ENCODE measurements around the gene CCDC167. TPM values are rescaled to one million over a fixed set of nuclear protein-coding genes. Genes with fewer than 3 reads are reported as not detected.

The CCDC167 gene
- total RNA-seq, 2 experiments from 2014 or later, result 64.0 to 69.4 TPM

DNA sequence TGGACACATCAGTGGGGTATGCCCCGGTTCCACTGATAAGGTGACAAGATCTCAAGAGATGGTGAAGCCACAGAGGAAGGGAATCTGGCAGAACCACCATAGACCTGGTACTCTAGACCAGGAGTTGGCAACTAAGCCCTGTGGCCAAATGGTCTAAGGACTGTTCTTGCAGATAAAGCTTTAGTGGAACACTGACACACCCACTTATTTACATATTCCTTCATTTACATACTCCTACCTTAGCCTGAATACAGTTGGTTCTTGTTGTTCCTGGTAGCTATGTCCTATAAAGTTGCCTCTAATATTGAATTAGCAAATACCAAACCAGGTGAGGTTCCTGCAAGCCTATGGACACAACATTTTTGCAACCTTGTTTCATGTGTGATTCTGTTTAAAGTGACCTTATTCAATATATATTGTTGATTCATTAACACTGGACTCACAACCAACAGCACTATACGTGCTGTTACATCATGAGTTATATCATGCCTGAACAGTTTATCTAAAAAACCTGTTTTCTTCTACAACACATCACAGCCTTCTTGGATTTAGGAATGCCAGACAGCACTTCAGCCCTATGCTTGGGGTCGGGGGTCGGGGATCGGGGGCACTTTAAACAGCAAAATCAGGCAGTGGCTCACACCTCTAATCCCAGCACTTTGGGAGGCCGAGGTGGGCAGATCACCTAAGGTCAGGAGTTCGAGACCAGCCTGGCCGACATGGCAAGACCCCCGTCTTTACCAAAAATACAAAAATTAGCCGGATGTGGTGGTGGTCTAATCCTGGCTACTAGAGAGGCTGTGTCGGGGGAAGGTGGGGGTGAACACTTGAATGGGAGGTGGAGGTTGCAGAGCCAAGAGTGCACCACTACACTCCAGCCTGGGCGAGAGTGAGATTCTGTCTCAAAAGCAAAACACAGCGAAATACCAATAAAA, 2.5 kb downstream of the CCDC167 start:
- Mint-ChIP-seq H3K27ac (peak overlapping the region; percentile 60), H3K9me3 (ENCODE audit: insufficient read depth) (no peaks in the 10 kb centered on the region), H3K36me3 (ENCODE audit: low read depth) (peaks cover 18% of the 10 kb centered on the region), H3K4me1 (ENCODE audit: low read depth) (peaks cover 67% of the 10 kb centered on the region), H3K4me3 (no peak overlapping the region), H3K27me3 (ENCODE audit: low read depth) (no peaks in the 10 kb centered on the region)
- CTCF ChIA-PET, result interaction anchor here (1.0 kb wide), 3 partner anchors 19 to 26 kb away, joined by 3 read pairs; no protein-coding TSS in a partner anchor
- no peak for ATAC-seq
- DNase-seq, result no peak
- POLR2A ChIA-PET, result interaction anchor here (1.4 kb wide), 1 partner anchor 20 kb away, joined by 4 read pairs; no protein-coding TSS in a partner anchor

DNA sequence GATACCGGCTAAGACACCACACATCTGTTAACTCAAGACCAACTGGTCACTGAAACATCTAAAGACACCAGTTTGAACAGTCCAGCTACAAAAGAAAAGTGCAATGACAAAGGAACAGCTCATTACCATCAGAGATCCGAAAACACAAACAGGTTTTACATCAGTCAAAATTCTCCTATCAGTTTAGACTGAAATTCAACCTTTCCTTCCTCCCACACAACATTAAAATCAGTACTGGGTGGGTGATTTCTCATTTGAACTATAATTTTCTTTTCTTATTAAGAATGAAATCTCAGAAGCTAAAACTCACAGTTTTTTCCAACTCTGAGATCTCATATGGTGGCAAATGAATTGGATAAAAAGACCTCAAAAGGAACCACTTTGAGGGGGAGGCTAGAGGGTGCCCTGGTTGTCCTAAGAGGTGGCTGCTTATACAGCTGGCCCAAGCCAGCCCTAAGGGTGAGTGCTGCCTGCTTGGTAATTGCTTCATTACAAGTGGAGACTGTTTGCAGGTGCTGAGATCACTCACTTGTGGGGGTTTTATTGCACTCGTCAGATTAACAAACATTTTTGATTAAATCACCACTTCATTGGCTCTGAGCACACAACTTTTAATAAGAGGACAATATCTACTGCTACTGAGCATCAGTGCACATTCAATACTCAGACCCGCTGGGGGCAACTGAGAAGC, 4.3 kb downstream of the CCDC167 start:
- Mint-ChIP-seq H3K9me3 (ENCODE audit: insufficient read depth) (no peaks in the 10 kb centered on the region), H3K27ac (no peak overlapping the region), H3K36me3 (ENCODE audit: low read depth) (peaks cover 18% of the 10 kb centered on the region), H3K27me3 (ENCODE audit: low read depth) (no peaks in the 10 kb centered on the region), H3K4me1 (ENCODE audit: low read depth) (peaks cover 63% of the 10 kb centered on the region), H3K4me3 (no peak overlapping the region)
- CTCF ChIA-PET, result interaction anchor here (1.6 to 1.9 kb wide), 3 partner anchors 21 to 72 kb away, joined by 3 to 6 read pairs (median 4); no protein-coding TSS in a partner anchor
- no peak for ATAC-seq
- no peak for DNase-seq
- POLR2A ChIA-PET, result interaction anchor here (0.5 to 1.9 kb wide), 4 partner anchors 21 to 203 kb away, joined by 3 to 9 read pairs (median 4); partner anchors contain the start of gene CMTR1

DNA sequence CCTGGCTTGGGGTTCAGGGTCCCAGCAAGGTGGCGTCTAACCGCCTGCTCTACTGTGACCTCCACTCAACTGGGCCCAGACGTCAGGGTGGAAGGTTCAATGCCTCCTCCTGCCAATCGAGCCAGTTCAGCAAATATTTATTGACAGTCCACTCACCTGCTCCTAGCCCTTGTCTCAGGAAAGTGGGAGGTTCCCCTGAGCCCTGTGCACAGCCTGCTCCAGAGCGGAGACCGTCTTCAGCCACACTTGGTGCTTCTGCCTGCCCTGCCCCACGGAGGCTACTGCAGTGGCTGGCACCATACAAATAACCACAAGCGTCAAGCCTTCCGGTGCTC, 6.1 kb downstream of the CCDC167 start:
- H3K36me3 Mint-ChIP-seq (ENCODE audit: low read depth), result peaks cover 13% of the 10 kb centered on the region
- H3K9me3 Mint-ChIP-seq (ENCODE audit: insufficient read depth), result no peaks in the 10 kb centered on the region
- no peak overlapping the region for H3K4me3 Mint-ChIP-seq
- DNase-seq (no peak), ATAC-seq (no peak)
- H3K27me3 Mint-ChIP-seq (ENCODE audit: low read depth), result no peaks in the 10 kb centered on the region
- peaks cover 60% of the 10 kb centered on the region for H3K4me1 Mint-ChIP-seq (ENCODE audit: low read depth)
- no peak overlapping the region for H3K27ac Mint-ChIP-seq
- ChIA-PET CTCF (no interaction called here), POLR2A (no interaction called here)

DNA sequence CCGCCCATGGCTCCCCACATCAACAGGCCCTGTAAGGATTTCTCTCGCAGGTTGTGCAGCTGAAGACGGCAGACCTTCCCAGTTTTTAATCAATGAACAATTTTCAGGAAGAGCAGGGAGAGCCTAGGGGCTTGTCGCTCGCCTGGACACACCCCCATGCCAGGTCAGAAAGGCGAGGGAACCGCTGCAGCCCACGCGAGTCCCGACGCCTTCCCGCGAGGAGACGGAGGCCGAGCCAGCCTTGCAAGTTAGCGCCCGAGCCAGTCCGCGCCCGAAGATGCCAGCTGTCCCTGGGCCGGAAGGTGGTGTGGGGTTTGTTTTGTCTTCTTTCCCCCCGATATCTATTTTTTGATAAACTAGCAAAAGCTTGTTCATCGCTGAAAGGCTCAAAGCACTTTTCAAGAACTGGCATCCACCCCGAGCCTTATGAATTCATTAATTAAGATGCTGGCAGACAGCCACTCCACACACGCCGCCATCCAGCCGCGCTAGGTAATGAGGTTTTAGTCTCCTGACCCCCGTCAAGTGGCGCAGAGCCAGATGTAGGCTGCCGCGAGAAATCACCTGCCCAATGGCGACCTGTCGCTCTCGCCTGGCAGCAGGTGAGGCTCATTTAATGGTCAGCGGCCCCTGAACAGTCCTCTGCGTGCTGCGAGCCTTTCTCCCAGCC, 6.6 kb downstream of the CCDC167 start:
- ATAC-seq (no peak), DNase-seq (no peak)
- no peaks in the 10 kb centered on the region for H3K9me3 Mint-ChIP-seq (ENCODE audit: insufficient read depth)
- CTCF ChIA-PET, result interaction anchor here (0.6 to 3.1 kb wide), 3 partner anchors 9 to 72 kb away, joined by 3 to 13 read pairs (median 12); no protein-coding TSS in a partner anchor
- peaks cover 12% of the 10 kb centered on the region for H3K36me3 Mint-ChIP-seq (ENCODE audit: low read depth)
- H3K27ac Mint-ChIP-seq, result no peak overlapping the region
- POLR2A ChIA-PET, result no interaction called here
- peaks cover 57% of the 10 kb centered on the region for H3K4me1 Mint-ChIP-seq (ENCODE audit: low read depth)
- H3K4me3 Mint-ChIP-seq, result no peak overlapping the region
- no peaks in the 10 kb centered on the region for H3K27me3 Mint-ChIP-seq (ENCODE audit: low read depth)

DNA sequence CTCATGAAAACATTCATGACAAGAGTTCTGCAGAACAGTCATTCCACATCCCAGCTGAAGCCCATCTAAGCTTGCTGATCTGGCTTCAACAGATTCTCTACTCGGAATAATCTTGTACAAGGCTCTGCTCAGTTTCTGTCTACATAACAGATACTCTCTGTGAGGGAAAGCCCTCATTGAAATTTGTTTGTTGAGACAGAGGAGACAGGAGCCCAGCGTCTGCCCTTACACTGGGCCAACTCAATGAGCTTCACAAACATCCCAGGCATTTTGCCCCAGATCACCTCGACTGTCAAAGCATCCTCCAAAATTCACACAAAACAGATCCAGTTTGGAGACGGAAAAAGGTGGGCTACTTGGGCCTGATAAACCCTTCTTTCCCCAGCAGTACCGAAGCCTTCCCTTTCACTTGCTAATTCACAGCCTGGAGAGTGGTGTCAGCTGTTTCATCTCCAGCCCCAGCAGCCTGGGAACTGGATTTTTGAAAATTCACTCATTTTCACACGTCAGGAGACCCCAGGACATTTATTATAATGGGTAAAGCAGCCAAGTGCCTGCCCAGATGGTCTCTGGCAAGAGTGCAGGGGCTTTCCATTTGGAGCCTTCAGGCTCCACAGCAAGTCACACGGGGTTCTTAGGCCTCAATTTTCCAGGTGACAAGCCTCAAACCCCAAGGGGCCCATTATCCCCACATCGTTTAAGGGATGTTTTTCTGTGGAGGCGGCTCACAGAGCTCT, 7.3 kb downstream of the CCDC167 start:
- POLR2A ChIA-PET, result interaction anchor here (0.9 to 2.5 kb wide), 3 partner anchors 9 to 24 kb away, joined by 3 to 12 read pairs (median 11); no protein-coding TSS in a partner anchor
- CTCF ChIA-PET, result interaction anchor here (0.6 to 3.1 kb wide), 6 partner anchors 9 to 200 kb away, joined by 3 to 13 read pairs (median 6); no protein-coding TSS in a partner anchor
- peaks cover 51% of the 10 kb centered on the region for H3K4me1 Mint-ChIP-seq (ENCODE audit: low read depth)

DNA sequence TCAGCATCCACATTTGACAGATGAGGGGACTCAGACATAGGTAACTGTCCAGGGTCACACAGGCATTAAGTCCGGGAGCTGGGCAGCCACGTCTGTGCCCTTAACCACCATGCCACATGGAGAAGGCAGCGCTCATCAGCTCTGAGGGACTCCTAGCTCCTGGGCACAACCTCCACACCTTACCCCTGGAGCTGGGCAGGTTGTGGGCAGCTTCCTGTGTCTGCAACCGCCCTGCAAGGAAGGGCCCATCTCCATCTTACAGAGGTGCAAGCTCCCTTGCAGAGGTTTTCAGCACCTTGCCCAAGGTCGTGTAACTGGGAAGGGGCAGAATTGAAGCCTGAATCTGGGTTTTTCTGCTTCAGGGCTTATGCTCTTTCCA, 7.9 kb downstream of the CCDC167 start:
- peaks cover 9% of the 10 kb centered on the region for H3K36me3 Mint-ChIP-seq (ENCODE audit: low read depth)
- no peak overlapping the region for H3K27ac Mint-ChIP-seq
- ChIA-PET POLR2A (interaction anchor here (0.6 to 2.5 kb wide), 4 partner anchors 10 to 1282 kb away, joined by 3 to 12 read pairs (median 7); no protein-coding TSS in a partner anchor), CTCF (interaction anchor here (1.1 to 3.1 kb wide), 6 partner anchors 10 to 201 kb away, joined by 3 to 13 read pairs (median 6); no protein-coding TSS in a partner anchor)
- H3K4me1 Mint-ChIP-seq (ENCODE audit: low read depth), result peaks cover 48% of the 10 kb centered on the region
- DNase-seq, result no peak
- no peak overlapping the region for H3K4me3 Mint-ChIP-seq
- no peaks in the 10 kb centered on the region for H3K27me3 Mint-ChIP-seq (ENCODE audit: low read depth)
- no peaks in the 10 kb centered on the region for H3K9me3 Mint-ChIP-seq (ENCODE audit: insufficient read depth)
- ATAC-seq, result no peak

More for the DNA sequence above, 7.3 kb downstream of the CCDC167 start:
- no peak overlapping the region for H3K4me3 Mint-ChIP-seq
- ATAC-seq (no peak), DNase-seq (no peak)
- H3K9me3 Mint-ChIP-seq (ENCODE audit: insufficient read depth), result no peaks in the 10 kb centered on the region
- H3K27me3 Mint-ChIP-seq (ENCODE audit: low read depth), result no peaks in the 10 kb centered on the region
- H3K36me3 Mint-ChIP-seq (ENCODE audit: low read depth), result peaks cover 9% of the 10 kb centered on the region
- no peak overlapping the region for H3K27ac Mint-ChIP-seq

DNA sequence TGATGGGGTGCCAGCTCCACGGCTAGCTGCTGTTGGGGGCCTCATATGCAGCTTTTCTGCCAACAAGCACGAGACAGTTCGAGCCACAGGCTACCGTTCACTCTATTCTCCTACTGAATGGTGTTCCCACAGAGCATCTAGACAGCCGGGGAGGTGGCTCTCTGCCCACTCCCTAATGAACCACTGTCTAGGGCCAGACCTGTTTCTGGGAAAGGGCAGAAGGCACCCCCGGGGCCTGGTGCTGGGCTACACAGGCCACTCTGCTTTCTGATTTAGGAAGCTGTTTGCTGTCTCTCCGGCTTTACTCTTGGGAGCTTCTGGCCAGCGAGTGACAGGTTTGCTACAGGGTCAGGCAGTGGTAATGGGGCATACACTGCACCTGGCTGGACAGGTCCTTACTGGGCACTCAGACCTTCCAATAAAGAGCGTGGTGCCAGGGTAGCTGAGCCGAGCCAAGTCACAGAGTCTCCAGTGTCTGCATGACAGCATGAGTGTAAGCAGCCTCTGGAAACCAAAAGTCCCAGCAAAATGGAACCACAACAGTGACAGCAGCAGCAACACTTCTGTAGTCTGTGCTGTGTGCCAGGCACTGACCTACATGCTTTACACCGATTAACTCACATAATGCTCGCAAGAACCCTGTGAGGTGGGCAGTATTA, 8.4 kb downstream of the CCDC167 start:
- Mint-ChIP-seq H3K27ac (no peak overlapping the region), H3K27me3 (ENCODE audit: low read depth) (no peaks in the 10 kb centered on the region), H3K4me3 (no peak overlapping the region), H3K4me1 (ENCODE audit: low read depth) (peaks cover 45% of the 10 kb centered on the region), H3K9me3 (ENCODE audit: insufficient read depth) (no peaks in the 10 kb centered on the region), H3K36me3 (ENCODE audit: low read depth) (peaks cover 10% of the 10 kb centered on the region)
- no peak for DNase-seq
- CTCF ChIA-PET, result interaction anchor here (1.1 to 3.1 kb wide), 6 partner anchors 11 to 201 kb away, joined by 3 to 13 read pairs (median 6); no protein-coding TSS in a partner anchor
- POLR2A ChIA-PET, result interaction anchor here (0.6 to 2.5 kb wide), 5 partner anchors 10 to 1282 kb away, joined by 3 to 12 read pairs (median 3); no protein-coding TSS in a partner anchor
- ATAC-seq, result no peak

DNA sequence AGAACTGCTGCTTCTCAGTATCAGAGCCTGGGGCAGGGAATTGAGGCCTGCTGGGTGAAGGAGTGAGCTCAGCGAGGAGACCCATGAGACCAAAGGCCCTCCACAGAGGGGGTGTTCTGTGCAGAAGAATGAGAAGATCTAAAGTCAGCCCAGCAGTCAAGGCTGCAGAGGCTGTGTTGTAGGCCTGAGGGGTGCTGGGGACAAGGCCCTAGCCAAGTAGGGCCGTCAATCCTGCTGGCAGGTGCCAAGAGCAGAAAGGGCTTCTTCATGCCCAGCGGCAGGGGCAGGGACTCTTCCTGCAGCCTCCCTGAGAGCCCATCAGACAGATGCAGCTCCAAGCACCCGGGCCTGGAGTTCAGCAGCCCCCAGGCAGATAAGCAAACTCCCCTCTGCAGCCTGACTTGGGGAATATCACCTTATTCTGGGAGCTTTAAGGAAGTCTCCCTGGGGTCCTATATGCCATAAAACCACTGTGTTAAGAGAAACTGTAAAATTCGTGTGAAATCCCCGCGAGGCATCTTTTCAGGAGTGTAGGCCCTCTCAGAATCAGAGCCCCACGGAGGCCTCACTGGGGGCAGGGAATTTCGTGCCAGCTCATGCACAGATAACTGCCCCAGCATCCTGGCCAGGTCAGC, 9.0 kb downstream of the CCDC167 start:
- CTCF ChIA-PET, result interaction anchor here (1.5 to 3.1 kb wide), 3 partner anchors 11 to 68 kb away, joined by 5 to 12 read pairs (median 7); no protein-coding TSS in a partner anchor
- H3K4me3 Mint-ChIP-seq, result no peak overlapping the region
- no peaks in the 10 kb centered on the region for H3K27me3 Mint-ChIP-seq (ENCODE audit: low read depth)
- H3K4me1 Mint-ChIP-seq (ENCODE audit: low read depth), result peaks cover 42% of the 10 kb centered on the region
- ATAC-seq (no peak), DNase-seq (no peak)
- H3K36me3 Mint-ChIP-seq (ENCODE audit: low read depth), result peaks cover 14% of the 10 kb centered on the region
- H3K9me3 Mint-ChIP-seq (ENCODE audit: insufficient read depth), result no peaks in the 10 kb centered on the region
- peak overlapping the region; percentile 84 for H3K27ac Mint-ChIP-seq
- POLR2A ChIA-PET, result interaction anchor here (1.2 to 2.5 kb wide), 2 partner anchors 11 to 26 kb away, joined by 3 to 12 read pairs; no protein-coding TSS in a partner anchor

DNA sequence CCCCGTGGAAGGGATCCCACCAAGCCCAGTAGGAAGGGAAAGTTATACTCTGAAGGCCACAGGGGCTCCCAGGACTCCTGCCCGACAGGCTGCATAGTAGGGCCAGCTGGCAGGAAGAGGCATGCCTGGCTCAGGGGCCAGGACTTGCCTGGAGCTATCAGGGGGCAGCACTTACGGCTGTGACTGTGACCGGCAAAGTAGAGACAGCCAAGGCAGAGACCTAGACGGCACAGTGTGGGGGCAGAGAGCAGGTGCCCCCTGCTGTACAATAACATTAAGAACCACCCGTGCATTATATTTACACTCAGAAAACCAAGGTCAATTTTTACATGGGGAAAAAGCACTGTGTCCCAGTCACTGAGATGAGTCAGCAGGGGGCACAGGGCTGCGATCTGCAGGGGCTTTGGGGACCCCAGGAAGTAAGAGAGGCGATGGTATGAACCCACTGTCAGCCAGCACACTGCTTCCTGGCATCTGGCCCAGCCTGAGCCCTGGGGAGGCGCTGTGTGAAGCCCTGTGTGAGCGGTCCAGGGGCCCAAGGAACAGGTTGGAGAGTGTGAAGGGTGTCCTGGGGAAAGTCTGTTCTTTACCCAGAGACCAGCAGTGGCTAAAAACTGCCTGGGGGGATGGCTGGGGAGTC, 9.9 kb downstream of the CCDC167 start:
- no peaks in the 10 kb centered on the region for H3K9me3 Mint-ChIP-seq (ENCODE audit: insufficient read depth)
- peaks cover 37% of the 10 kb centered on the region for H3K4me1 Mint-ChIP-seq (ENCODE audit: low read depth)
- no peak overlapping the region for H3K4me3 Mint-ChIP-seq
- DNase-seq (no peak), ATAC-seq (peak; percentile 57)
- peak overlapping the region; percentile 84 for H3K27ac Mint-ChIP-seq
- peaks cover 12% of the 10 kb centered on the region for H3K36me3 Mint-ChIP-seq (ENCODE audit: low read depth)
- ChIA-PET POLR2A (interaction anchor here (1.2 kb wide), 1 partner anchor 12 kb away, joined by 3 read pairs; no protein-coding TSS in a partner anchor), CTCF (interaction anchor here (0.7 kb wide), 1 partner anchor 76 kb away, joined by 3 read pairs; no protein-coding TSS in a partner anchor)
- no peaks in the 10 kb centered on the region for H3K27me3 Mint-ChIP-seq (ENCODE audit: low read depth)
